Measurements from ENCODE around the gene EGFL7.

Gene EGFL7

DNA sequence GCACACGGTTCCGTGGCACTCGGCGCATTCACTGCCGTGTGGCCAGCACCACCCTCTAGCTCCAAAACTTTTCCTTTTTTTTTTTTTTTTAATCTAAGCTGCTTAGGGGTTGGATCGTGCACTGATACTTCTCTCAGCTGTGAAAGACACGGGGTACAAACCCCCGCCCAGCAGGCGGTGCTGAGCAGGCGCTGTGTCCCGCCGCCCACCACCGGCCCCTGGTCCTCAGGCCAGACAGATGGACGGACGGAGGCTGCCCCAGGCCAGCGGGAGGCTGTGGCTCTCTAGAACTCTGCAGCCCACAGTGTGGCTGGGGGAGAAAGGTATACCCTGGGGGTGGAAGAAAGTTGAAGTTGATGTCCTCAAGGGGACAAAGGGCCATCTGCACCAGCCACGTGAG, 18.3 kb downstream of the EGFL7 start (continued):
- TF ChIP-seq, protein P1, sequence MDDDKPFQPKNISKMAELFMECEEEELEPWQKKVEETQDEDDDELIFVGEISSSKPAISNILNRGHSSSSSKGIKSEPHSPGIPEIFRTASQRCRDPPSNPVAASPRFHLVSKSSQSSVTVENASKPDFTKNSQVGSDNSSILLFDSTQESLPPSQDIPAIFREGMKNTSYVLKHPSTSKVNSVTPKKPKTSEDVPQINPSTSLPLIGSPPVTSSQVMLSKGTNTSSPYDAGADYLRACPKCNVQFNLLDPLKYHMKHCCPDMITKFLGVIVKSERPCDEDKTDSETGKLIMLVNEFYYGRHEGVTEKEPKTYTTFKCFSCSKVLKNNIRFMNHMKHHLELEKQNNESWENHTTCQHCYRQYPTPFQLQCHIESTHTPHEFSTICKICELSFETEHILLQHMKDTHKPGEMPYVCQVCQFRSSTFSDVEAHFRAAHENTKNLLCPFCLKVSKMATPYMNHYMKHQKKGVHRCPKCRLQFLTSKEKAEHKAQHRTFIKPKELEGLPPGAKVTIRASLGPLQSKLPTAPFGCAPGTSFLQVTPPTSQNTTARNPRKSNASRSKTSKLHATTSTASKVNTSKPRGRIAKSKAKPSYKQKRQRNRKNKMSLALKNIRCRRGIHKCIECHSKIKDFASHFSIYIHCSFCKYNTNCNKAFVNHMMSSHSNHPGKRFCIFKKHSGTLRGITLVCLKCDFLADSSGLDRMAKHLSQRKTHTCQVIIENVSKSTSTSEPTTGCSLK (tag by site-specific recombination; IDR thresholded peaks at IDR 0.05) = no peak
- TF ChIP-seq ZSCAN30 (tag by site-specific recombination; IDR thresholded peaks at IDR 0.05) = no peak
- TF ChIP-seq HOXC10 (CRISPR knock-in tag; IDR thresholded peaks at IDR 0.05) = no peak
- TF ChIP-seq ZNF16 (tag by site-specific recombination; IDR thresholded peaks at IDR 0.05; ENCODE audit: low read depth) = no peak
- TF ChIP-seq ZNF777 (tag by site-specific recombination; IDR thresholded peaks at IDR 0.05; ENCODE audit: borderline replicate concordance) = no peak
- no peak for TF ChIP-seq ZNF184 (tag by site-specific recombination; IDR thresholded peaks at IDR 0.05)
- no peak for TF ChIP-seq ZNF10 (tag by site-specific recombination; IDR thresholded peaks at IDR 0.05)
- no peak for TF ChIP-seq ZNF292 (tag by site-specific recombination; IDR thresholded peaks at IDR 0.05; ENCODE audit: borderline replicate concordance, low read depth)
- TF ChIP-seq, protein P2, sequence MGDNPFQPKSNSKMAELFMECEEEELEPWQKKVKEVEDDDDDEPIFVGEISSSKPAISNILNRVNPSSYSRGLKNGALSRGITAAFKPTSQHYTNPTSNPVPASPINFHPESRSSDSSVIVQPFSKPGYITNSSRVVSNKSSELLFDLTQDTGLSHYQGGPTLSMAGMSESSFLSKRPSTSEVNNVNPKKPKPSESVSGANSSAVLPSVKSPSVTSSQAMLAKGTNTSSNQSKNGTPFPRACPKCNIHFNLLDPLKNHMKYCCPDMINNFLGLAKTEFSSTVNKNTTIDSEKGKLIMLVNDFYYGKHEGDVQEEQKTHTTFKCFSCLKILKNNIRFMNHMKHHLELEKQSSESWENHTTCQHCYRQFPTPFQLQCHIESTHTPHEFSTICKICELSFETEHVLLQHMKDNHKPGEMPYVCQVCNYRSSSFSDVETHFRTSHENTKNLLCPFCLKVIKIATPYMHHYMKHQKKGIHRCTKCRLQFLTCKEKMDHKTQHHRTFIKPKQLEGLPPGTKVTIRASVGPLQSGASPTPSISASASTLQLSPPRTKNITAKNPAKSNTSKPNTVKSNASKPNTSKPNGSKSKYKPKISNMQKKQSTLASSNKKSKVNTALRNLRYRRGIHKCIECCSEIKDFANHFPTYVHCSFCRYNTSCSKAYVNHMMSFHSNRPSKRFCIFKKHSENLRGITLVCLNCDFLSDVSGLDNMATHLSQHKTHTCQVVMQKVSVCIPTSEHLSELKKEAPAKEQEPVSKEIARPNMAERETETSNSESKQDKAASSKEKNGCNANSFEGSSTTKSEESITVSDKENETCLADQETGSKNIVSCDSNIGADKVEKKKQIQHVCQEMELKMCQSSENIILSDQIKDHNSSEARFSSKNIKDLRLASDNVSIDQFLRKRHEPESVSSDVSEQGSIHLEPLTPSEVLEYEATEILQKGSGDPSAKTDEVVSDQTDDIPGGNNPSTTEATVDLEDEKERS (tag by site-specific recombination; IDR thresholded peaks at IDR 0.05) = no peak

DNA sequence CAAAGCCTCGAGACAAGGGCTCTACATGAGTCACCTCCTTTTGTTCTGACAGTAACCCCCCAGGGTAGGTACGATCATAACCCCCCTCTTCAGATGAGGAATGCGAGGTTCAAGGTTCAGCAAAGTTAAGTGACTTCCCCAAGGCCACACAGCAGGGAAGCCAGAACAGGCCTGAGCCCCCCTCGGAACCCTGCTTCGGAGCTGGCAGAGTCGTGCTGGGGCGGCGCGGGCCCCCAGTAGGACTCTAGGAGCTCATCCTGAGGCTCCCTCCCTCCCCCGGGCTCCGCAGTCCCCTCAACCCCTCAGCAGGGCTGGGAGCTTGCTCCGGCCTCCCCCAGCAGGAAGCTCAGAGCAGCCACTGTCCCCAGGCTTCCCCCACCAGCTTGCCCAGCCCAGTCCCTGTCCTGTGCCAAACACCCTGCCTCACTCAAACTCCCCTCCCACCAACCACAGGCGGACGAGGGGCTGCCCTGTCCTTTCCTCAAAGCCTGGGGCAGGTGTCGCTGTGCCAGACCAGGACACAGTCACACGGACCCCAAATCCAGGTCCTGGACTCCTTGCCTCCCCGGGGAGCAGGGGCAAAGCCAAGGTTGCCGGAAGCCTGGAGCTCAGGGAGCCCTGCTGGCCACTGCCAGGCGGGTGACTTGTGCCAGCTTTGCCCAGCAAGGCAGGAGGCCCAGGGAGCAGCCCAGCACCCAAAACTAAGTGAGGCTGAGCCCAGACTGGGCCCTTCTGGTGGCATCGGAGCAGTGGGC, 19.4 kb downstream of the EGFL7 start:
- POLR2A ChIA-PET = interaction anchor here (0.5 to 1.1 kb wide), 4 partner anchors 11 to 136 kb away, joined by 3 to 5 read pairs (median 4); no protein-coding TSS in a partner anchor

DNA sequence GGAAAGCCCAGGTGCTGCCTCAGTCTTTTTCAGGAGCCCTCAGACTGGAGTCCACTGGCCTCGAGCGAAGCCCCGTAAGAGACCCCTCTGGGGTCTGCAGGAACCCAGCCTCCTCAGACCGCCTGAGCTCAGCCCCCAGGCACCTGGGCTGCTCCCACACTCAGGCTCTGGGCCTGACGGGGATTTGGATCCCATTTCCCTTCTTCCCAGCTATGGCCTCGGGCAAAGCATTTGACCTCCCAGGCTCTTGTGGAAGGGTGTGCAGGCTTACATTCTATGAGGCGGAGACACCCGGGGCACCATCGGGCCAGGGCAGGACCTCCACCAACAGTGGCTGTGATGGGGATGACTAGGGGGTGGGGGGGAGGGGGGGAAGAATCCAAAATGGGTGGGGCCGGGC, 20.0 kb downstream of the EGFL7 start:
- H3K4me3 ChIP-seq (ENCODE audit: low read depth, low read length) = no peak overlapping the region
- POLR2A ChIA-PET = interaction anchor here (1.1 kb wide), 1 partner anchor 11 kb away, joined by 5 read pairs; no protein-coding TSS in a partner anchor

More for the DNA sequence above, 19.4 kb downstream of the EGFL7 start:
- peaks cover 5% of the 10 kb centered on the region for H3K4me1 ChIP-seq (ENCODE audit: control insufficient read depth, insufficient read depth, low read length)
- TF ChIP-seq ZNF677 (tag by site-specific recombination; IDR thresholded peaks at IDR 0.05) (no peak), ZNF600 (tag by site-specific recombination; IDR thresholded peaks at IDR 0.05) (peak; percentile 37; the same call in 1 of the 2 replicates), ZNF768 (tag by site-specific recombination; IDR thresholded peaks at IDR 0.05) (peak; percentile 69; the same call in 1 of the 2 replicates), ZIC2 (tag by site-specific recombination; IDR thresholded peaks at IDR 0.05) (peak; percentile 30; the same call in 1 of the 2 replicates)
- H3K9me3 ChIP-seq (ENCODE audit: control insufficient read depth, insufficient read depth, low read depth, low read length) = no peaks in the 10 kb centered on the region
- no peak overlapping the region for H3K4me3 ChIP-seq (ENCODE audit: low read depth, low read length)
- CTCF ChIA-PET = interaction anchor here (1.9 to 5.5 kb wide), 2 partner anchors 10 to 12 kb away, joined by 13 to 60 read pairs; no protein-coding TSS in a partner anchor
- no peak overlapping the region for H3K27ac ChIP-seq (ENCODE audit: extremely low read depth, low read depth, low read length)
- H3K36me3 ChIP-seq (ENCODE audit: control insufficient read depth in 2 of 2, insufficient read depth in 1 of 2, low read length in 2 of 2) = peaks cover 0 to 9% of the 10 kb centered on the region in 2 experiments; a peak in 1 of 3 replicates

More for the DNA sequence above, 20.0 kb downstream of the EGFL7 start:
- Histone ChIP-seq H3K27ac (ENCODE audit: extremely low read depth, low read depth, low read length) (no peak overlapping the region), H3K9me3 (ENCODE audit: control insufficient read depth, insufficient read depth, low read depth, low read length) (no peaks in the 10 kb centered on the region), H3K4me1 (ENCODE audit: control insufficient read depth, insufficient read depth, low read length) (peaks cover 5% of the 10 kb centered on the region), H3K36me3 (ENCODE audit: control insufficient read depth in 2 of 2, insufficient read depth in 1 of 2, low read length in 2 of 2) (peaks cover 0 to 7% of the 10 kb centered on the region in 2 experiments; a peak in 1 of 3 replicates)
- CTCF ChIA-PET = interaction anchor here (0.6 to 5.5 kb wide), 3 partner anchors 11 to 819 kb away, joined by 3 to 60 read pairs (median 13); no protein-coding TSS in a partner anchor
- TF ChIP-seq ZFP41 (tag by site-specific recombination; IDR thresholded peaks at IDR 0.05; ENCODE audit: borderline replicate concordance) (no peak), IKZF3 (tag by site-specific recombination; IDR thresholded peaks at IDR 0.05) (0 out of 2 replicates have a peak, but pooled peaks have one; percentile 11)

Measured in HEK293 (cell line).